ENCODE results near the gene HSPB7.
A peak's percentile ranks its signal among the peaks of the same experiment; 100 is the strongest.
"Not testable (repeated sequence)": the region's sequence is repeated elsewhere in the genome, so short reads cannot be mapped to it uniquely, and the experiment has no call there.

HSPB7 gene

DNA sequence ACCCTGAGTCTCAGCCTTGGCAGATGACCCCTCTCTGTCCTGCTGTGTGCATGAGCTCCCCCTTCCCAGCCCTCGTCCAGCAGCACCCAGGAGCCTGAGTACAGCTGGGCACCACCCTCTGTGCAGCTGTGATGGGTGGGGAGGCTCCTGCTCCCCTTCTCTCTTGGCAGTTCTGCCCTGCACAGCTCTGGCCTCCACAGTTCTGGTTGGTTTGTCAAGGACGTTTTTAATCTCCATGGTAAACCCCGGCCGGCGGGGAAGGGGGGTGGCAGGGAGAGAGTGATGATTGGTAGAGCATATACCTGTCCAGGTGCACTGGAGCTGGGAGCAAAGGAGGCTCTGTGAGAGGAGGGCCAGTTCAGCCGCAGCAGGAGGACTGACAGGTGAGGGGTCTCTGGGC lies 3.8 kb upstream of the HSPB7 start, which contains the start of gene CLCNKA:
CLCNKA (plus strand) TSS at position 356 of the 400 bp plus-strand sequence. CDS start 584 bp downstream, outside the sequence.
- DNase-seq (ENCODE audit: low spot score), result no peak
- Mint-ChIP-seq H3K27me3 (ENCODE audit: low read depth) (peaks cover 5% of the 10 kb centered on the region), H3K27ac (no peak within 1 kb of the TSS), H3K4me1 (ENCODE audit: low read depth) (no peaks in the 10 kb centered on the region), H3K36me3 (ENCODE audit: low read depth) (no peaks in the 10 kb centered on the region), H3K9me3 (no peaks in the 10 kb centered on the region), H3K4me3 (no peak within 1 kb of the TSS)

DNA sequence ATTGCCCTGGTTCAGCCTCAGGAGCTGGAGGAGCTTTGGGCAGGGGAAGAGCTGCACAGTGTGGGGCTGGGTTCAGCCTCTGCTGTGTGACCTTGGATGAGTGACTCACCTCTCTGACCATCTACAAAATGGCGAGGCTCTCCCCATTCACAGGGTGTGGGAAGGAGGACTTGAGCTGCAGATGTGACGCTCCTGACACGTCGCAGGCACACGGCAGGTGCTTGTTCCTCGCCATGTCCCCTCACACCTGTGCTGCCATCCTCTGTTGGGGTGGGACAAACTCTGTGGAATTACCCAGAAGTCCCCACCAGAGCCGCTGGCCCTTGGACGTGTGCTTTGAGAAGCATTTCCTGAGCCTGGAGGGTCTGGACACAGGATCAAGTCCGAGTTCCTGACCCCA lies 3.0 kb upstream of the HSPB7 start:
- H3K4me3 Mint-ChIP-seq; H3K4me1 Mint-ChIP-seq (ENCODE audit: low read depth); H3K36me3 Mint-ChIP-seq (ENCODE audit: low read depth); DNase-seq (ENCODE audit: low spot score); H3K27me3 Mint-ChIP-seq (ENCODE audit: low read depth); H3K9me3 Mint-ChIP-seq; H3K27ac Mint-ChIP-seq: not testable (repeated sequence)

DNA sequence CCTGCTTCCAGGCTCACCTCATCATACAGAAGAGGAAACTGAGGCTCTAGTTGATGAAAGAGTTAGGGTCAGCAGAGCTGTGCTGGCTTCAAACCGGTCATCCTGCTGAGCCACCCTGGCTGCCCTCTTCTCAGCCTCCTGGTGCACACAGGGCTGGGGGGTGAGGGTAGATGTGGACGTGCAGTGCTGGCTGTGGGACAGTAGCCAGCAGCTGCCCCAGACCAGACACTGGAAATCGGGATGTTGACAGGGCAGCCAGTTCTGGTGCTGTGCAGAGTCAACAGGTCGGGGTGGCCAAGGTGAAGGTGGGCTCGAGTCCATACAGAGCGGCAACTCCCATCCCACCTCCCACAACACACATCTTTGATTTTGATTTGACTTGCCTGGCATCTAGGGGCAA lies 2.5 kb upstream of the HSPB7 start:
- peaks cover 5% of the 10 kb centered on the region for H3K27me3 Mint-ChIP-seq (ENCODE audit: low read depth)
- no peaks in the 10 kb centered on the region for H3K36me3 Mint-ChIP-seq (ENCODE audit: low read depth)
- H3K27ac Mint-ChIP-seq, result no peak overlapping the region
- no peak overlapping the region for H3K4me3 Mint-ChIP-seq
- no peak for DNase-seq (ENCODE audit: low spot score)
- H3K4me1 Mint-ChIP-seq (ENCODE audit: low read depth), result no peaks in the 10 kb centered on the region
- no peaks in the 10 kb centered on the region for H3K9me3 Mint-ChIP-seq

DNA sequence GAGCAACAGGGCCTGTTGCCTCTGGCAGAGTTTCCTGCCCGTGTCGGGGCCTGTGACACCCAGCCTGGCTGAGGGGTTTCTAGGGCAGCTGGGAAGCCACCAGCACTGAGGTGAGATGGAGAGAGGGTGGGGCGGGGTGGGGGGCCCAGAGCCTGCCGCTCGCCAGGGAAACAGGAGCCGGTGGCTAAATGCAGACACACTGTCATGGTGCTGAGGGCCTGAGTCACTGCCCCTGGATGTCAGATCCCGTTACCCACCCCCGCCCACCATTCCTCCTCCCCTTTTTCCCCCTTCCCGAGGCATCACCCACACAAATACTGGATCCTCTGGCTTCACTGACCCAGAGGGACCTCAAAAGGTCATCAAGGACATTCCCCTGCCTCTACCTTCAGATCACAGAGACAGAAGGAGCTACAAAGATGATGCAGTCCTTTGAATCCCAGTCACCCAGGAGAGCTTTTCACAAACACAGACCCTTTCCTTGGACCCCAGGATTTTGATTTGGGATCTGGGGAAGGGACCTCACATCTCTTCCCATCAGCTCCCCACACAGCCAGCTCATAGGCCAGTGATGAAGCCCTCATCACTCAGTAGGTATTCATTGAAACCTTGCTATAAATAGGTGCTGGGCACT lies 1.9 kb upstream of the HSPB7 start:
- no peaks in the 10 kb centered on the region for H3K4me1 Mint-ChIP-seq (ENCODE audit: low read depth)
- H3K4me3 Mint-ChIP-seq, result no peak overlapping the region
- H3K9me3 Mint-ChIP-seq, result no peaks in the 10 kb centered on the region
- H3K36me3 Mint-ChIP-seq (ENCODE audit: low read depth), result no peaks in the 10 kb centered on the region
- H3K27ac Mint-ChIP-seq, result no peak overlapping the region
- DNase-seq (ENCODE audit: low spot score), result no peak
- H3K27me3 Mint-ChIP-seq (ENCODE audit: low read depth), result peaks cover 5% of the 10 kb centered on the region

DNA sequence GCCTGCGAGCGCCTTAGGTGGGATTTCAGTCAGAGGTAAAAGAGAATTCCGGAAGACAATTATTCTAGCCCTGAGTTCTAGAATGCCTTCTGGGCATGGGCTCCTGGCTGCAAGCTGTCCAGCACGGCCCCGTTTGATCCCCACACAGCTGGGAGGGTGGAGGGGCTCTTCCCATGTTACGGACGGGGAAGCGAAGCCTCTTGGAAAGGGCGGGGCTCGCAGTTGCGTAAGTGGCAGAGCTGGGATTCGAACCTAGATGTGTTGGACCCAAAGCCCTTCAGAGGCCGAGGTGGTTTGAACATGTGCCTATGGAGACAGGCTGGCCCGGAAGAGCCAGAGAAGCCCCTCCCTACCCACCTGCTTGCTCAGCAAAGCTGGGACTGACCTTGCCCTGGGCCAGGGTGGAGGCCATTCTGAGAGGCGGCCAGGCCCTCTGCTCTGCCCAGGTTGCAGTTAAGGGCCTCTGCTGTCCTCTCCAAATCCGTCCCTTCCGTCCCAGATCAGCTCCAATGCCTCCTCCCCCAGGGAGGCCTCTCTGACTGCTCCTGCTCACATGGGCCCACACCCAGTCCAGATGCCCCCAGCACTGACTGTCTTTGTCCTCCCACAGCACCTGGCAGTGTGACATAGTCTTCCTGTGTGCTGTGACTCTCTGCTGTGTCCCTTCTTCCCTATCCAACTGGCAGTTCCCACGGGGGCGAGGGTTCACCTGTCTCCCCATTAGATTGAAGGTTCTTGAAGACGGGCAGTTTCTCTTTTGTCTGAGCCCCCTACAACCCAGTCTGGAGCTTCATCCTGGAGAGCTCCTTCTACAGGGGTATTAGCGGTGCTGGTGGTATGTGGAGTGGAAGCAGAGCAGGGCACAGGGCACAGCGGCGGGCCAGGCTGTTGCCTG lies 1.2 kb upstream of the HSPB7 start:
- Mint-ChIP-seq H3K4me3 (no peak overlapping the region), H3K4me1 (ENCODE audit: low read depth) (no peaks in the 10 kb centered on the region), H3K27ac (no peak overlapping the region), H3K27me3 (ENCODE audit: low read depth) (peaks cover 6% of the 10 kb centered on the region), H3K36me3 (ENCODE audit: low read depth) (no peaks in the 10 kb centered on the region), H3K9me3 (no peaks in the 10 kb centered on the region)
- DNase-seq (ENCODE audit: low spot score), result no peak

DNA sequence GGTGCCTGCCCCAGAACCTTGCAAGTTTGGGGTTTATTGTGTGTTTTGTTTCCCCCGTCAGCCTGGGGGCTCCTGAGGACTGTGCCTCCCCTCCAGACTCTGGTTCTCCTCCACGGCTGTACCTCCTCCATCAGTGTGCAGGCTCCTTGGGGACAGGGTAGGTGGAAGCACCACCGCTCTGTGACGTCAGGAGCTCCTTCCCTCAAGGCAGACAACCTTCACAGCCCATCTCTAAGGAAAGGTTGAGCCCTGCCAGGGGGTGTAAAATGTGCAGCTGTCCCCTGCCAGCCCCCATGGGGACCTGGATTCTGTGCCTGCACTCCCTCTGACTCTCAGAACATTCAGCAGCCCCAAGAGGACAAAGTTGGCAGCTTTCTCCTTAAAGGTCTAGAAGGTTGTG lies 465 bp upstream of the HSPB7 start:
- no peaks in the 10 kb centered on the region for H3K4me1 Mint-ChIP-seq (ENCODE audit: low read depth)
- H3K4me3 Mint-ChIP-seq, result no peak overlapping the region
- no peak for DNase-seq (ENCODE audit: low spot score)
- no peaks in the 10 kb centered on the region for H3K9me3 Mint-ChIP-seq
- H3K27me3 Mint-ChIP-seq (ENCODE audit: low read depth), result peaks cover 8% of the 10 kb centered on the region
- H3K36me3 Mint-ChIP-seq (ENCODE audit: low read depth), result no peaks in the 10 kb centered on the region
- H3K27ac Mint-ChIP-seq, result no peak overlapping the region

DNA sequence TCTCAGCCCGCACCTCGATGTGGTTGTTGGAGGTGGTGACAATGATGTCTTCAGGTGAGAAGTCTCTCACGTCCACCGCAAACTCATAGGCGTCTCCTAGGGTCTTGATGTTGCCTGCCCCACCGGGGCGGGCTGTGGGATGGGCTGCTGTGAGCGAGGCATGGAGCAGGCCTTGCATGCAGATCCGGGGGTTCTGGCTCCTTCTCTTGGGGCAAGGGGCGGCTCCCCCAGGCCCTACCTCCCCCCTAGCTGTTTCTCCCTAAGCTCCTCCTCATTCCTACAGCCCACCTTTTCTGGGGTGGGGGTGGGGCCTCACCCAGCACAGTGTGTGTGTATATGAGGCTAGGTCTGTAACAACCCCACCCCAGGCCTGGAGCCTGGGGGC lies 775 bp downstream of the HSPB7 start:
- no peaks in the 10 kb centered on the region for H3K36me3 Mint-ChIP-seq (ENCODE audit: low read depth)
- no peak overlapping the region for H3K4me3 Mint-ChIP-seq
- no peak overlapping the region for H3K27ac Mint-ChIP-seq
- DNase-seq (ENCODE audit: low spot score), result no peak
- peaks cover 11% of the 10 kb centered on the region for H3K27me3 Mint-ChIP-seq (ENCODE audit: low read depth)
- no peaks in the 10 kb centered on the region for H3K9me3 Mint-ChIP-seq
- H3K4me1 Mint-ChIP-seq (ENCODE audit: low read depth), result peaks cover 3% of the 10 kb centered on the region

DNA sequence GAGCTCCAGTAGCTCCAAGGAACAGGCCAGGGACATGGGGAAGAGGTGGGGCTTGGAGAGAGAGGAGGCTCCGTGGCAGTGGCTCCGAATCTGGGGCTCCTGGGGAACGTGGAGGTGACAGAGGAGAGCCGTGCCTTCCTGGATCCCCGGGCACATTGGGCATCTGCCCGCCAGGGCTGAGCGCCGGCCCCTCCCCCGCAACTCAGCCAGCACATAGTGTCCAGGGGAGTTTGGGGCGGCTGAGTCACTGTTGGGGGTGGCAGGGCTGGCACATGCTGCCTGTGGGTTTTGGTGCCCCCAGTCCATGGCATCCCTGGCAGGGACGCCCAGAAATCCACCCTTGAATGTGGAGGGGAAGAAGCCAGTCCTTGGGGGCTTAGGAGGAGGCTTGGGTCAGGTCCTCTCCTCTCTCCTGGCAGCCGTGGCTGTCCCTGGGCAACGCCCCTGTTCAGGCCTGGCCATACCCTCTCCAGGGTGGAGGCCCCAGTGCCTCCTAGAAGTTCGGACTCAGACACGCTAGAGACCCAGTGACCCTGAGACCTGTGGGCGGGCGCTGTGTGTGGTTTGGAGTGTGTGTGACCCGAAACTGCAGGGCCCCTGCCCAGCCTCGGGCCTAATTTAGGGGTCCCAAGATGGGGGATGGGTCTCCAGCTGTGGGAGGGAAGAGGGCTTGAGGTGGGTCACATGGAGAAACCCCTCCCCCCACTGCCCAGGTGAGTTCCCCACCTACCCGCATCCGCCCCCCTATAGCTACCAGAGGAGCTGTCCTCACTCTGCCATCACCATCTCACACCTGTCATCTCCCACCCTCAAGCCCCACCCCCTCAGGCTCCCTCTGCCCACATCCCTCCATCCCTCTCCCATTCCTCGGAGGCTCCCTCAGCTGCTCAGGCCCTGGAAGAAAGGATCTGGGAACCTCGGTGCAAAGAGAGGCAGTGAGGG lies 1.6 kb downstream of the HSPB7 start:
- peaks cover 3% of the 10 kb centered on the region for H3K4me1 Mint-ChIP-seq (ENCODE audit: low read depth)
- H3K9me3 Mint-ChIP-seq, result no peaks in the 10 kb centered on the region
- H3K27me3 Mint-ChIP-seq (ENCODE audit: low read depth), result peaks cover 6% of the 10 kb centered on the region
- H3K36me3 Mint-ChIP-seq (ENCODE audit: low read depth), result no peaks in the 10 kb centered on the region
- no peak overlapping the region for H3K27ac Mint-ChIP-seq
- H3K4me3 Mint-ChIP-seq, result no peak overlapping the region
- no peak for DNase-seq (ENCODE audit: low spot score)

DNA sequence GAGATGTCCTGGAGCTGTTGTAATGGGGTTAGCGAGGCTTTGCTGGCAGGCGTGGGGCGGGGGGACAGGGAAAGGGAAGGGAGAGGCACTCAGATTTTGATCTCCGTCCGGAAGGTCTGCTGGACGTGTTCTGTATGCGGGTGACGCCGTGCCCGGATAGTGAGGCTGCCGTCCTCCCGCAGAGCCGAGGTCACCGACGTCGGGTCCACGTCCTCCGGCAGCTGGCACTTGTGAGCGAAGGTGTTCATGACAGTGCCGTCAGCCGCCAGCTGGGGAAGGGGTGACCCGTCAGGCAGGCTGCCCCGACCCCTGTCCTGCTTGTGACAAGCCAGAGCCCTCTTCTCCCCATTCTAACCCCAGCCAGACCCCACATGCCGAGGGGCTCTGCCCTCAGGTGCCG lies 2.4 kb downstream of the HSPB7 start:
- DNase-seq (ENCODE audit: low spot score), result no peak
- H3K27me3 Mint-ChIP-seq (ENCODE audit: low read depth), result peaks cover 6% of the 10 kb centered on the region
- H3K4me1 Mint-ChIP-seq (ENCODE audit: low read depth), result peaks cover 3% of the 10 kb centered on the region
- H3K36me3 Mint-ChIP-seq (ENCODE audit: low read depth), result no peaks in the 10 kb centered on the region
- H3K27ac Mint-ChIP-seq, result no peak overlapping the region
- H3K9me3 Mint-ChIP-seq, result no peaks in the 10 kb centered on the region
- no peak overlapping the region for H3K4me3 Mint-ChIP-seq

DNA sequence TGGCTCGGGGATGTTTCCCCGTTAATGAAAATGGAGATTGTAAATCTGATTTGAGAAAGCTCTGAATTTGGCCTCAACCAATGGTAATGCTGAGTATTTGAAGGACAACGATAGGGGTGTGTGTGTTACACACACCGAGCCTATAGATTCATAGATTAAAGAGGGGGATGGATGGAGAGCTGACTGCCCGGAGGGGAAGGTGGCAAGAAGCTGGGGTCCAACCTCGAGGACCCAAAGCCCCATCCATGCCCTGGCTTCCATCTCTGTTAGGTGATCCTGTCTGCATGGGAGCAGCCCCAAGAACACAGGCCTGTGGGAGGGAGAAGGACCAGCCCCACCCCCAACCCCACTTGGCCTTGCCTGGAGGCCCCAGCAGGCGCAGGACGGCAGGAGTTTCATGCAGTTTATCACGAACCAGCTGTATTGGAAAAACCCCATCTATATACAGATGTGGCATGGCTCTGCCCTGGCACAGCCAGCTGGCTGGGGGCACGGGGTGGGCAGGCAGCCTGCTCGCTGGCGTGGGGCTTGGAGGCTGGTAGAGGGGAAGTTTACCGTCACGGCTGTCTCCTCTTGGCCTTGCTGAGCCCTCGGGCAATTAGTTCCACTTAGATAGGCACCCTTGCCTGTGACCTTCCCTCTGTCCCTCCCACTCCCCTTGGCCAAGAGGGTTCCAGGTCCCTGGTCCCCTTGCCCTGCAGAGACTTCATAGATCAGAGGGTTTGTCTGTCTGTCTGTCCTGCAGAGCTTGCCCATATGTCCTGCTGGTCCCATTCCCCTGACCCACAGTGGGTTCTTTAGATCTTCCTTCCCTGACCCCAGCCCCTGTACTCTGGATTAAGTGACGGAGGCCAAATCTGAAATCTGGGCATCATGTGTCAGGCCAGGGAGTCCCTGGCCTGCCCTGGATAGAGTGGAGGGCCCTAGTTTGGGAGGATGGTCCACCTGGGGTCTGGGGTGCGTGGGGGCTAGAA lies 3.0 kb downstream of the HSPB7 start:
- H3K27me3 Mint-ChIP-seq (ENCODE audit: low read depth), result peaks cover 6% of the 10 kb centered on the region
- DNase-seq (ENCODE audit: low spot score), result no peak
- H3K4me1 Mint-ChIP-seq (ENCODE audit: low read depth), result peaks cover 3% of the 10 kb centered on the region
- no peaks in the 10 kb centered on the region for H3K9me3 Mint-ChIP-seq
- H3K36me3 Mint-ChIP-seq (ENCODE audit: low read depth), result no peaks in the 10 kb centered on the region
- no peak overlapping the region for H3K4me3 Mint-ChIP-seq
- H3K27ac Mint-ChIP-seq, result peak overlapping the region; percentile 37

DNA sequence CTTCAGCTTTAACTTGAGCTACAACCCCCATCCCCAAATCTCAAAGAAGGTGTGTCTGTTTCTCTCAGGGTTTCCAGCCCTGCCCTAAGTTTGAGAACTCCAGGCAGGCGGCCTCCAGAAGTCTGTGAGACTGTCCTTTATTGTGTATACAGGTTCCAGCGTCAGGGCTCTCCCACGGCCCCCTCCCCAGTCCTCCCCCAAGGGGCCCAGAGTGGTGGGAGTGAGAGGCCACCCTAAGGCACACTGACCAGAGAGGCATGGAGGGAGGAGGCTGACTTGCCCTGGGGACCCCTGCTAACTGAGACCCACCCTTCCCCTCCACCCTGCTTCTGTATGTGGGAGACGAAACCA lies 4.0 kb downstream of the HSPB7 start:
- Mint-ChIP-seq H3K9me3 (no peaks in the 10 kb centered on the region), H3K27me3 (ENCODE audit: low read depth) (peaks cover 6% of the 10 kb centered on the region), H3K36me3 (ENCODE audit: low read depth) (no peaks in the 10 kb centered on the region), H3K4me1 (ENCODE audit: low read depth) (peaks cover 3% of the 10 kb centered on the region), H3K27ac (no peak overlapping the region), H3K4me3 (no peak overlapping the region)
- DNase-seq (ENCODE audit: low spot score), result no peak

DNA sequence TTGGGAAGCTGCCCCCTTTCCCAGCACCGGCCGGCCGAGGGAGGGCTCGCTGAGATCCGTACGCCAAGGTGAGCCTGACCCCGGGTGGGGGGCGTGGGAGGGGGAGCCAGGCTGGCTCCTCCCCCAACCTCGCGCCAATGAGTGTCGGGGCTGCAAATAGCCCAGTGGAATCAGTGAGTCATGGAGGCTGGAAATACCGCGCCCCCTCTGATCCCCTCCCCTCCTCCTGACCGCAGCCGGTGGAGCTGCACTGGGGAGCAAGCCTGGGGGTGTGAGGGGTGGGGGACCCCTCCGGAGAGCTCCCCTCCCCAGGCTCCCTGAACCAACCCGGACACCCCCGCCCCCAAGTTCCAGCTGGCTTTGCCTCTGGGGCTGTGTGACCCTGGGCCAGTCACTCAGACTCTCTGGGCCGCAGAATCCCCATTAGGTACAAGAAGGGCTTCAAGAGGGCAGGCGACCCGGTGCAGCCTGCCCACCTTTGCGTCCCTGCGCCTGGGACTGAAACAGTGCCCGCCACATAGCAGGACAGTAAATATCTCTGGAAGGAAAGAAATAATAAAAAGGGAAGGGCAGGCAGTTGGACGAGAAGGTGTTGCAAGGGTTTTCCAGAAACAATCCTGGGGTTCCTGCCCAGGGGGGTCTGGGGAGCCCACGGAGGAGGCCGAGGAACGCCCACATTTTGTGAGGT lies 4.5 kb downstream of the HSPB7 start:
- Mint-ChIP-seq H3K9me3 (no peaks in the 10 kb centered on the region), H3K27ac (no peak overlapping the region), H3K36me3 (ENCODE audit: low read depth) (no peaks in the 10 kb centered on the region), H3K4me1 (ENCODE audit: low read depth) (peaks cover 3% of the 10 kb centered on the region), H3K4me3 (no peak overlapping the region), H3K27me3 (ENCODE audit: low read depth) (peaks cover 6% of the 10 kb centered on the region)
- DNase-seq (ENCODE audit: low spot score), result peak; percentile 59
